HG02610 (cell line): Measurements from ENCODE around the gene VSTM4.

Experiments
- ATAC-seq: cut with Tn5 transposase; IDR thresholded peaks from one replicate; pipeline ENCODE4 v1.9.1; 2021; ENCODE audit warnings: mild to moderate bottlenecking, moderate library complexity; ENCODE audit not compliant: unreplicated experiment

The VSTM4 gene

DNA sequence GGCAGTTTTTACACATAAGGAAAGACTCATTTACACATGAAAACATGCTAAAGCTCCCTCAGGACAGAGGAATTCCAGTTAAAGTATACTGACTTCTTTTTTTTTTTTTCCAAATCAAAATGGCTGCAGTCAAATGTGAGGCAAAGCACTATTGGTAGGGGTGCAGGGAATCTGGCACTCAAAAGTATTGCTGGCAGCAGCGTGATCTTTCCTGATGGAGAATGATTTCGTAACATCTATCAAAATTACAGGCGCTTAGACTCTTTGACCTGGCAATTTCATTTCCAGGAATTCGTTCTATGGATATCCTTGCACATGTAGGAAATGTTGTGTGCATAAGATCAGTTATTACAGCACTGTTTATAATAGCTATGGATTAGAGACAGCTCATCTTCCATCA lies 65.7 kb downstream of the VSTM4 start:
- no peak for ATAC-seq

DNA sequence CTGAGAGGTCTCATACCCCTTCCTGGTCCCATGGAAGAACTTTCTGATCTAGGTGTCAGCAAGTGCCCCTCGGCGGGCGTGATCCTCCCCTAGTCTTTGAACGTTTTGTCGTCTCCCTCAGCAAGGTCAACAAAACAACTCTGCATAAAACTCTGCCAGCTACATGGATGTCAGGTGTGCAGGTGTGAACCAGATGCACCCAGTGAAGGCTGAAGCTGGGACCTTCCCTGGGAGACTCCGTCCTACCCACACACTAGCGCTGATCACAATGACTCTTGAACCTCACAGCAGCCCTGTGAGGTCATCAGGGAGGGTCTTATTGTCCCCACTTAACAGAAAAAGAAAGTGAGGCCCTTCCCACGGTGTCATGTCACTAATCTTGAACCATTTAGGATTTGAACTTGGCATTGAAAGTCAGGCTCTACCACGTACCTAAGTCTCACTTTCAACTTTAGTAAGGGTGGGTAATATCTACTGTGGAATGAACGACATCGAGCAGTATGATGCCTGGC lies 68.1 kb downstream of the VSTM4 start:
- no peak for ATAC-seq

DNA sequence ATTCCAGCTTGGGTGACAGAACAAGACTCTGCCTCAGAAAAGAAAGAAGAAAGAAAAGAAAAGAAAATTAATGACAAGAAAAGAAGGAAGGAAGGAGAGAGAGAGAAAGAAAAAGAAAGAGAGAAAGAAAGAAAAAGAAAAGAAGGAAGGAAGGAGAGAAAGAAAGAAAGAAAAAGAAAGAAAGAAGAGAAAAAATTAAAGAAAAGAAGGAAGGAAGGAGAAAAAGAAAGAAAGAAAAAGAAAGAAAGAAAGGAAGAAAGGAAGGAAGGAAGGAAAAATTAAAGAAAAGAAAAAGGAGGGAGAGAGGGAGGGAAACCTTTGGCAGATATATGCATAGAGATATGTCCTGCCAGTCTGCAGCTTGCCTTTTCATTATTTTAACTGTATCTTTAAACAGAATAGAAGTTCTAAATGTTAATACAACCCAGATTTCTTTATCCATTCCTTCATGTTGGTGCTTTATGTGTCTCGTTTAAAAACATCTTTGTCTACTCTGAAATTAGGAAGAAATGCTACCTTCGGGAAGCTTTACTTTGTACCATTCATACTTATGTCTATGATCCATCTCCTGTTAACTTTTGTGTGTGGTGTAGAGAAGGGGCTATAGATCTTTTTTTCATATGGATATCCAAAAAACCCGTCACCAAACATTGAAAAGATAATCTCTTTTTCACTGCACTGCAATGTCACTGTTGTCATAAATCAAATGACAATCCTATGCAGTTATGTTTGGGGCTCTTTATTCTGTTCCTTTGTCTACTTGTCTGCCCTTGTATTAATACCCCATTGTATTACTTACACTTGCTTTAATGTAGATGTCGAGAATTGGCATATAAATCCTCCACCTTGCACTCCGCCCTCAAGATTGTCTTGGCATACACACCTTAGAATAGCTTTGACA lies 70.8 kb downstream of the VSTM4 start:
- no peak for ATAC-seq

DNA sequence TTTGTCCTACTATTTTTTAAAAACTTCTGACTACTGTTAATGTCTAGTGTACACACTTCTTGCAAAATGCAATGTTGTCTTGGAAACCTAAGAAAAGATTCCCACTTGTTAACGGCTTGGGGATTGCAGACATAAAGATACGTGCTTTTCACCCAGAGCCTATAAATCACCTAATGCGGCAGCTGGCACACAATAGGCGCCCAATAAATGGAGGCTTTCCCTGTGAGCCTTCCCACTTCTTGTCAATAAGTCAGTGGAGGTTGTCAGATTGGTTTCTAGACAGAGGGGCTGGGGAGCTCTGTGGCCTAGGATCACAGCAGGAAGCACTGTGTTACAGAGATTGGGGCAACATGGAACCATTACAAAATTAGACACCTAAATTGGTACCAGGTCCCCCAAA lies 74.7 kb downstream of the VSTM4 start:
- no peak for ATAC-seq

DNA sequence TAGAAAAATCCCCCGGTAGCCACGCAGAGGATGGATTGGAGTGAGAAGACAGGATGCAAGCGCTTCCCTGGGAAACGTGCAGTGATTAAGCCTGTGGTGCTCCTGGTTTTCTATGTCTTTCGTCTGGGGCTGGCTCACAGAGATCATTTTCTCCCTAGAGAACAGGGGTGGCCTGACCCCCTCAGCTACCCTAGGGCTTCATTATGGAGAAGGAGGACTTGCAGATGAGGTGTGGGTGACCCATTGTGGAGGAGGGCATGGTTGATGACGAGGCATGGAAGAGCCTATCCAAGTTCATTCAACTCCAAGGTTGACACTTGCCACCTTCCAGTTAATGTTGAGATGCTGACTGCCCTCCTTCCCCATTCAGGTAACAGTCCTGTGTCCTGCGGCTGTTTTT lies 75.9 kb downstream of the VSTM4 start:
- ATAC-seq, result no peak

DNA sequence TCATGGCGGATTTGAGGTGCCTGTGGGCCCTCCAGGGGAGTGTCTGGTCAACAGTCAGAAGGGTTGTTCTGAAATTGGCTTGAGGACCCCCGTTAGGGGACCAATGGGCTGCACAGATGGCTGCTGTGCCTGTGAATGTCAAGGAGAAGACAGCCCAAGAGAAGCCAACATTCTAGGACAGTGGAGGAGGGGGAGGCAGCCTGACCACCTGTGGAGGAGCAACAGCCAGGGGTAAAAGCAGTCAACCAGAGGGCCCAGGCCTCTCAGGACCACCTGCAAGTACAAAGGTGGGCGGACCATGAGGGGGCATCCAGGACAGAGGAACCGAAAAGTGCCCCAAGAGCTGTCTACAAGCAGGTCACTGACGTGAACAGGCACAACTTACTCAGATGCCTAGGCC lies 76.6 kb downstream of the VSTM4 start:
- ATAC-seq, result no peak

DNA sequence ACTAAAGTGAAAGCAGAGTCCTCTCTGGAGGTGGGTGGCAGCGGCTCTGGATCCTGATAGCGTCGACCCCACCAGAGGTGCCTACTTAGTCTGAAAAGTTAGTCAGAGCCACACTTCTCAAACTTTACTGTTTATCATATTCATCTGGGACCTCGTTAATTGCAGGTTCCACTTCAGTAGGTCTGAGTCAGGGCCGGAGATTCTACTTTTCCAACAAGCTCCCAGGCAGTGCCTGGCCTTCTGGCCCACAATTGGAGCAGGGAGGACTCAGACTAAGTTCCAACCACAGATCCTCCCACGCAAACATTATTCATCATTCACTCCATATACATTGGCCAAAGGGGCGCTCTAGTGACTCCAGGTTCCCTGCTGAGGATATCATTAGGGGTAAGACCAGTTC lies 78.1 kb downstream of the VSTM4 start:
- no peak for ATAC-seq

DNA sequence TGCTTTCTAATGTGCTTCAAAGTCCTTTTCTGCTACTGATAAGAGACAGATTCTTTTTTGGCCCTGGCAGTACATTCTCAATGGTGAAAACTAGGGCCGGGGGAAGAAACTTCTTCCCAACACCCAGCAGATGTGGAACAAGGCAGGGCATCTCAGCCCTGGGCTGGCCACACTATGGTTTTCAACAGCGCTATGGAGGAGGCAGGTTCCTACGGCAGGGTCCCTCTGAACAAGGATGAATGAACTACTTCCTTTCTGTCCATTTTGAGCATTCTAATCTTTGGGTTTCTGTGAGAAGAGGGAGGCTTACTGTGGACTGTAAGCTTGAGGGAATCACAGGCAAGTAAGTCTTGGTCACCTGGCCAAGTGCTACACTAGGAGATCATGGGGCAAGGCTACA lies 78.7 kb downstream of the VSTM4 start:
- ATAC-seq, result no peak

DNA sequence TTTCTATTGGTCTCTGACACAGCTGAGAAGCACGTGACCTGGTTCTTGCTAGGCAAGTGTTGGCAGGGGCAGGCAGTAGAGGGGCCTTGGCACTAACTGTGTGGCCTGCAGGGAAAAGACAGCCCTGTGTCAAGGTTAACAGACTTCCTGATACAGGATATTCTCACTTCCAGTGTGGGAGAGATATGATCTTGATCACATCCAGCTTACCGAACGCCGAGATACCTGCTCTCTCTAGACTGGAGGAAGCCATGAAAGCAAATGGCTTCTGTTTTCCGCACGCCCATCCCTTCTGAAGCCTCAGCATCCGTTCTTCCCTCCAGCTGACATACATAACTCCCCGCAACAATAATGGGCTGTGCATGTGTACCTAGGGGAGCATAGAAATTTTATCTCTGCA lies 79.4 kb downstream of the VSTM4 start:
- no peak for ATAC-seq

DNA sequence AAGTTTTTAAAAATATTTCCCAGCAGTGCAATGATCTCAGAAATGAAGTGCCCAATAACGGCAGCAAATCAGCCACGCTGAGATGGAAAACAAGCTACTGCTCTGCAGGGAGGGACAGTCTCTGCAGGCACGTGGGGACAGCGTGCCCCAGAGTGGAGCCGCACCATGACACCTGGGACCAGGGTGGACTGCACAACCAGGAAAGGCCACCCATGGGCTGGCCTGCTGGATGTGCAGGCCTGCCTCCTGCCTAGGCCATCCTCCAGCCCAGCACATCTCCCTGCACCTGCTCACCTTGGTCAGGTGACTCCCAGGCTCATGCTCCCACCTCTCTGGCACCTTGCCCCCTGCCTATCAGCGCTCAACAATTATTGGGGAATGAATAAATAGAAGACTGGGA lies 80.4 kb downstream of the VSTM4 start:
- ATAC-seq, result no peak

DNA sequence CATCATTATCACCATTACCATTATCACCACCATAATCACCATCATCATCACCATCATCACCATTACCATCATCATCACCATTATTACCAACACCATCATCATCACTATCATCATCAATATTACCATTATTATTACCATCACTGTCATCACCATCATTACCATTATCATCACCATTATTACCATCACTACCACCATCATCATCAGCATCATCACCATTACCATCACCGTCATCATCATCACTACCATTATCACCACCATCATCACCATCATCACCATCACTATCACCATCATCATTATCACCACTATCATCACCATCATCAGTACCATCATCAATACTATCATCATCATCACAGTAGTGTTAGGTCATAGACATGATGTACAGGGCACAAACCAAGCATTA lies 81.4 kb downstream of the VSTM4 start:
- ATAC-seq, result no peak

DNA sequence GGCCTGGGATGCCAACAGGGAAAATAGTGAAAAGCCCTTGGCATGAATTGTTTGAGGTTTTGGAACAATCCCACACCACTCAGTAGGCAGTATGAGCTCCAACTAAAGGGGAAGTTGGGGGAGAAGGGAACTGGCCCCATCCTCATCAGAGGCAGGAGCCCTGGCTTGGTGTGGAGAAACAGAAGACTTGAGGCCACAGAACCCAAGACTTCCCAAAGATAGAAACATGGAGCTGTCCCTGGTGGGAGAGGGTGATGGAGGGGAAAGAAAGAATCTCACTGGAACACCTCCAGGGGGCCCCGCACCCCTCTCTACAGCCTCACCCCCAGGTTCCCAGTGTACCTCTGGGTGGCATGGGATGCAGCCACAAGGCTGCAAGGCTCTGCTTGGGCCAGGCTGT lies 85.7 kb downstream of the VSTM4 start:
- ATAC-seq, result no peak

DNA sequence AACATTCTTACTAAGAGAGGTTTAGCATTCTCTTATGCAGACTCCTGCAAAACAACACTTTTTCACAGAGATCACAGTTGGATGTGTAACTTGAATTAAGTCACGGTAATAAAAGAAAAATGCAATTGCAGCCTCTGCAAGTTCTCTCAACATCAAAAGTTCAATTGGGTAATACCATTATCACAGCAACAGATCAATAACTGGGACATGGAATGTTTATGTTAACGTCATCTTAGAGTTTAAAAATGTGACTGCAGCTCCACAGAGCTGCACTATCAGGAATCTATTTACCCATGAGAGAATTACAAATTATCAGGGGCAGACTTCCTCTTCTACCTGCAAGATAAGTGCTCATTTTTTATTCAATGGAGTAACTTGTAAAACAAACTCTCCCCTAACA lies 86.7 kb downstream of the VSTM4 start:
- no peak for ATAC-seq

DNA sequence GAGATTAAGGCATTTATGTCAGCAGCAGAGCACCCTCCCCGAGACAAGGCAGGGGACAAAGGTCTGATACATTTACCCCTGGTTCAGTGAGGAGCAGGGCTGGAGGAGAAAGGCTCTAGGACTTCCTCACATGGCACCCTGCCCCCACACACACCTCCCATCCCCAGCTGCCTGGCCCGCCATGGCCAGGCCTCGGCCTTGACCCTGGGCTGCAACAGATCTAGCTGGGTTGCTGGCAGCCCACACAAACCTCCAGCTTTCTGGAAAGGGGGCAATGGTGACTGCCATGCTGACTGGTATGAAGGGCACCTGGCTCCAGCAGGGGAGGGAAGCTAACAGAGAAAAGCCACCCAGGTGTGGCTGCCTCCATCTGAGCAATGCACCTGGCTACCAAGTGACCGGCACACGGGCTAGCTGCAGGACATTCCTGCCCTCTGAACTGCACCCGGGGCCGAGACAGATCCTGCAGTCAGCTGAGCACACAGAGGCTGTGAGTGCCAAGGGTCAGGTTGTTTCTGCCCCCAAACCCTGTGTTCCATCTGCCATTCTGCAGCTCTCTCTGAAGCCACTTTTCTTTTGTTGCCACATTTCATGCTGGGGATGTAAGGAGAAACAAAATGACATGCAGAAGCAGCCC lies 89.9 kb downstream of the VSTM4 start:
- ATAC-seq, result no peak

DNA sequence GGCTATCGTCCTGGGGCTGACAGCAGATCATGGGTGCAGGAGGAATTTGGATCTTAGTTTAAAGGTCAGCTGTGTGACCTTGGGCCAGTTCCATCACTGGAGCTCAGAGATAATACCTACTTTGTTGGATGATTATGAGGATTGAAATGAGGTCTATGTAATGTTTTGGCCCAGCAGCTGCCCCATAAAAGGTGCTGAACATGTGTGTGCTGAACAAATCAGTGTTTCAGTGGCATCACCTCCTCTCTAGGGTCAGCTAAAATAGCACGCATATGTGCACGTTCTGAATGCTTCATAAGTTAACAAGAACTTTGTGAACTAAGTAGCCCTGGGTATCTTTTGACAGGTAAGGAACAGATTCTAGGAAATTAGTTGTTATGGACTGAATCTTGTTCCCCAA lies 90.8 kb downstream of the VSTM4 start:
- ATAC-seq, result no peak

DNA sequence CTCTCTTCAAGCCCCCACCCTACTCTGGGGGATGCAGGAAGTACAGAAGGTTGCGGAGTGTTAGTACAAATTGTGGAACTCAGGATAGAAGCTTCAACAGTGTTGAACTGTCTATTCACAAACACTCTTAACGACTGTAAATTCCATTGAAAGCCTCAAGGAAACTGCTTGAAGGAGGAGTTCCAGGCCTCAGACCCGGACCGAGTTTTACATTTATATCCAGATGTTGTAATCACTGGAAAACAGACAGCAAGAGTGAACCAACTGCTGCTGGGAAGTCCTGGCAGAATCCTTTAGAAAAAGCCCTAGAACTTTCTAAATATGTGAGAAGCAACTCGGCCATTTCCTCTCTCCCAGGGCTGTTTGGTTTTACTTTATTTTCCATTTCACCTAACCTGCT lies 91.6 kb downstream of the VSTM4 start:
- ATAC-seq, result no peak

DNA sequence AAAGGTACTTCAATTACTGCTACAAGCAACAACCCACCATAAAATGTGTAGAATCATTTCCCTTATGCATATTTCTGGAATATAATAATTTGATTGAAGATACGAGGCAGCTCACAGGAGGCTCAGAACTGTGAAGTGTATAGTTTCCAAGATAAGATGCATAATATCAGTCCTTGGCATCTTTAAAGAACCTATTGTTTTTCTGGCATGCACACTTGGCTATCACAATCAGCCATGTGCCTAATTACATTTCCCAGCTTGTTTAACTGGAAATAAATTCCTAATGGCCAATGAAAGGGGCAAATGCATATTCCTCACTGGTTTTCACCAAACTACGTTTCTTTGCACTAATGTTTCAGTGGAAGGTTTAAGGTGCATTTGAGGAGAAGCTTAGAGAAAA lies 92.3 kb downstream of the VSTM4 start:
- ATAC-seq, result no peak

DNA sequence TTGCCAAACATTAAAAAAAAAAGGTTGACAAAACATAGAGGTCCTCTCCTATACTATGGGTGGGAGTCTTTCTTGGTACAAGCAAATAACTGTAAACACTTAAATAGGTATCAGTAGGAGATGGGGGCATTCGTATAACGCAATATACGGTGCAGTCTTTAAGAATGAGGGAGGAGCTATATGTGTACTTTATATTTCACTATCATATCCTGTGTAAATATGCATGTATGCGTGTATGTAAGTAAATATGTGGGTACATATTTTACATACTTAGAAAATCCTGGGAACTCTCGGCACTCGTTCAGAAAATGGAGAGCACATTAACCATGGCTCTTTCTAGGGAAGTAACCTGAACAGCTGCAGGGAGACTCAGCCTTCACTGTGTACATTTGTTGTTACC lies 93.6 kb downstream of the VSTM4 start:
- ATAC-seq, result no peak

DNA sequence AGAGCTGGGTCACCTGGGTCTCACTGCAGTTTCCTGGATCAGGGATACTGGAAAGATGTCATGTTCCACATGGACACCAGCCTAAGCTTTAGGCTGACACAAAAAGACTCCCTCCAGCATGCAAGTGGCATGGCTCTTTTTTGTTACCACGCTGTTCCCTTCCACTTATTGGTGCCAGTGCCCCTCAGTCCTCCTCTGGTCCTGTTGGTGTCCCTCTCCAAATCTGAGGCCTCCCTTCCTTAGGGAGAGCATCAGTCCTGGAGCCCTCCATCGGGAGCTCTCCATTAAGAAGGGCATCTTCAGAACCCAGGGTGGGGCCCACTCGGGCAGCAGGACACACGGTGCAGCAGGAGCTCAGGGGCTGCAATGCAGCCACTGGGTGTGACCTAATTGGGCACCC lies 99.6 kb downstream of the VSTM4 start:
- ATAC-seq, result no peak

DNA sequence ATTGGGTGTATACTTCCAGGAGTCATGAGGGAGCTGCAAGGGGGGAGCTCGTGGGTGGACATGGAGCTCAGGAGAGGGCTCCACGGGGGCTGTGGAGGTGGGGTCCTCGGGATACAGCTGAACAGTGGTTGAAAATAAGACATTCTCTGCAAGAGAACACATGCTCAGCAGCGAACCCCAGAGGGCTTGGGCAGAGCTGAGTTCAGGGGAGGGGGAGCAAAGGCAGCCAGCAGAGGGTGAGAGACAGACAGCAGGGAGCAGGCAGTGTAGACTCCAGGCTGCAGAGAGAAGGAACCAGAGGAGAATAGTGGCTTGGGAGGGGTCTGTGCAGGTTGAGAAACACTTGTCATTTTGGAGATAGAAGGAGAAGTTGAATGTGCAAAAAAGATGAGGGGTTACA lies 102.7 kb downstream of the VSTM4 start:
- no peak for ATAC-seq

DNA sequence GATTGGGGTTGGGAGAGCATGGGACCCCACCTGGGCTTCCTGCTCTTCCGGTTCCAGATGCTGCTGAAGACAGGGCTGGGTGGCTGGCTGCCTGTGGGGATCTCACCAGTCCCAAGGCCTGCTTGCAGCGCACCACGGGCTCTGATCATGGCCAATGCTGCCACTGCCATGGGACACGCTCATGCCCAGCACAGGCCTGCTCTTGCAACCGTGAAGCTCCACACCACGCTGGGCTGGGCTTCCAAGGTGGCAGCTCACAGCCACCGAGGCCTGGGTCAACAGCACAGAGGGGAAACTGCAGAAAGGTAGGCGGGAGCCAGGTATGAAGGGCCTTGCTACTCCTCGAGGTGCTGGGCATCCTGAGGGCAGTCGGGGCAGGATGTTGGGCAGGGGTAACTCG lies 103.6 kb downstream of the VSTM4 start:
- ATAC-seq, result no peak

DNA sequence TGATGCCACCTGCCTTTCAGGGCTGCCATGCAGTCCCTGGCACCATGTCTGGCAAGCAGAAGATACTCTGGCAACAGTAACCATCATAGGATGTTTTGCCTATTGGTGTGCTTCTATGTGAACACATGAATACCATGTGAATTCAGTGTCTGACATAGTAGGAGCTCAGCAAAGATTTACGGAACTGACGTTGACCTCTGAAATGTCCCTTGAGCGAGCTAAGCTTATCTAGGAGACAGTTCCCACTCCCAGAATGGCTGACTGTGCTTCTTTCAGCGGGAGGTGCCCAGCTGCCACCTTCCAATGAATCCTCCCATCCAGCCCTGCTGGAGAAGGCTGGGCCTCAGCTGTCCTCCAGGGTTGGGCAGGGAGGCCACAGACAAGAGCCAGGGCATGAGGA lies 104.5 kb downstream of the VSTM4 start:
- no peak for ATAC-seq
